HPDE6-E6E7 (cell line): ENCODE measurements around the gene AAK1.
"Not testable (repeated sequence)": the region's sequence is repeated elsewhere in the genome, so short reads cannot be mapped to it uniquely, and the experiment has no call there.

Experiments
- DNase-seq: peaks from one replicate; pipeline ENCODE4 v3.0.0; 2011; ENCODE audit warnings: missing footprints; ENCODE audit errors: extremely low spot score

Gene AAK1

DNA sequence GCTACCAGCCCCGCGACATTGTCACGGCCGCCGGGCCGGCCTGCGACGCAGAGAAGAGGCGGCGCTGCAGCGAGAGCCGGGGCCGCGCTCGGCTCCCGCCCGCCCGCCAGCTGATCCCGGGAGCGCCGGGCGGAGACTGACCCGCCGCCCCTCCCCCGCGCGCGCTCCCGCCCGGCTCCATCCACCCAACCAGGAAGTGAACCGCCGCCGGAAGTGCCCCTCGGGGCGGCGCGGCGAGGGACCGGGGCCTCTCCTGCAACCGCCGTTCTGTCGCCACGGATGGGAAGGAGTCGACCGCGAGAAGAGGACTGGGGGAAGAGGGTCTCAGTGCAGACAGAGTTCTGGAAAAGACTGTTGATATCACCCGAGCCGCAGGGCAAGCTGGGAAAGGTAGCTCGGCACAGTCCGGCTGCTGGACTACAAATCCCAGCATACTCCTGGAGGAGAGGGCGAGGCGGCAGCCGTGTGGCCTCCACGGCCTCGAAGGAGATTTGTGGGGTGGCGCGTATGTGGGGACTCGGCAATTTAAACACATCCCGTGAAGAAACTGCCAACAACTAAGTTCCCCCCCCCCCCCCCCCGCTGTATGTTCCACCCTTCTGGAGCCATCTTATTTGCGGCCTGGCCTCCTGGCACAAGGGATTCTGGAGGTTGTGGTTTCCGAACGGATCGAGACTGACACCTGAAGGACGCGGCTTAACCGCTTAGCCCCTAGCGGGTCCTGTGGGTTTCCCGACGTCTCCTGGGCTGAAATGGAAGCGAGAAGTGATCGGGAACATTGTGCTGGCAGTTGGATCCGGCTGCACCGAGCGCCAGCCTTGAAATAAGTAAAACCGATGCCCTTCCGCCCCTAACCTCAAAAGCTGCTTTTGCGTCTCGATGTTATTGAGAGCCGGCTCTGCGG, at the start of gene AAK1:
TSS of gene AAK1 (minus strand) at position 138 of the 904 bp plus-strand sequence. CDS start 699 bp downstream, outside the sequence.
- peak; percentile 82 for DNase-seq

- no peak for DNase-seq
Measured at GRCh38 chr2:69692424-69692823, 48.9 kb upstream of the AAK1 start.

GRCh38 chr2:69689969-69690368, 46.4 kb upstream of the AAK1 start:
- no peak for DNase-seq

GRCh38 chr2:69689466-69689865, 45.9 kb upstream of the AAK1 start:
- DNase-seq, result no peak

GRCh38 chr2:69687971-69688611, 44.6 kb upstream of the AAK1 start:
- DNase-seq, result no peak

- DNase-seq, result no peak
Measured at GRCh38 chr2:69686813-69687212, 43.3 kb upstream of the AAK1 start.

DNA sequence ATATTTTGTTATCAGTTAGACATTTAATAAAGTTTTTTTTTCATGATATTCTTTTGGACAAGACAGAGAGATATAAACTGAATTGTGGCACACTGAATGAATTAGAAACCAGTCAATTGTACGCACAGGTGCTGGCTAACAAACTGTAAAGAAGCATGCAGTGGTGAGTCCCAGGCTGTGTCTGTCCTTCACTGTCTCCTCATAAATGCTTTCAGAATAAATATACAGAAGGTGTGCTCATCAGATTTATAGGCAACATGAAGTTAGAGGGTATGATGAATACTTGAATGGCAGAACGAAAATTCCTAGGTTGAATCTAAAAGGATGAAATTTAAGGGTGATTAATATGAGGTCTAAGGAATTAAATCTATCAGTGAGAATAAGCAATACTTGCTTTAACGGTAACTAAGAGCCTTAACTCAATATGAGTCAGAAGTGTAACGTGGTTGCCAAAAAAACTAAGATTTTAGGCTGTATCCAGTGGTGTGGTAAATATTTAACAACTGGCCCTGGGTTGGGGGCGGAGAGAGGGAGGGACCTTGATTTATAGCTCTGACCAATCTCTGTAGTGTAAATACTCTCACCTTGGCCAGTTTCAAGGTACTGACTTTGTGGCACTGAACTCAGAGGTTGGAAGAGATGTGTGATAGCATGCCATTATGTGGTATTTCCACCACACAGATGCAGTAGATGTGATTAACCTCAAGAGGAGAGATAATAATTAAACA, 41.9 kb upstream of the AAK1 start:
- DNase-seq, result no peak

- no peak for DNase-seq
Measured at GRCh38 chr2:69683170-69683971, 39.8 kb upstream of the AAK1 start.

DNA sequence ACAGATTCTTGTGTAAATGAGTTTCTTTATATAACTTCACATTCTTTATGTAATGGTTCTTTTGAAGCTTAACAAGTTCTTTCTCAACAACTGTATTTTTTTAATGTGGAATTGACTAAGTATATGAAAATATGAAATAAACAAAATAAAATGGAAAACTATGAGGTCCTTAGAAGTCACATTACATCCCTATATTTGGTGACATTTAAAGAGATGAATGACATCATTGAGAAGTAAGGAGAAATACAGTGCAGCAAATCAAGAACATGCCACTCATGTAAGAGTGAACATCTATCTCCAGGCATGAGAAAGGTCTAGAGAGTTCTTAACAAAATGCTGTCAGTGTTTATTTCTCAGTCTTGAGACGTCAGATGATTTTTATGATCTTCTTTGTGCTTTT, 39.0 kb upstream of the AAK1 start:
- DNase-seq, result no peak

- DNase-seq, result no peak
Measured at GRCh38 chr2:69680001-69680675, 36.6 kb upstream of the AAK1 start.

GRCh38 chr2:69677914-69678313, 34.4 kb upstream of the AAK1 start:
- no peak for DNase-seq

DNA sequence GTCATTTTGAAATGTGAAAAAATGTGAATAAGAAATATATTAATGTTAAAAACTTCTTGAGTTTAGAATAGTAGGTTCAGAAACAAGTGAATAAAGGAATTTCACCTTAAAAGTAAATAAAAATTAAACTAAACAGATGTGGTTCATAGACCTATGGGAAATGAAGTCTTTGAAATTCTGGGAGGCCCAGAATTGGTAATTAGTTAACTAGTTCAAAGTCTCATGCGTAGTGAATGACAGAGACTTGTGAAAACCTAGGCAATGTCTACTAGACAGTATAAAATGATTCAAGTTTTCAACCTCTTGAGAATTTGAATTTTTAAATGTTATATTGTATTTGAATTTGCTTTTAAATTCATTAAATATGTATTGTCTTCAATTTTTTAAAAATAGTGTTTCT, 32.6 kb upstream of the AAK1 start:
- no peak for DNase-seq

DNA sequence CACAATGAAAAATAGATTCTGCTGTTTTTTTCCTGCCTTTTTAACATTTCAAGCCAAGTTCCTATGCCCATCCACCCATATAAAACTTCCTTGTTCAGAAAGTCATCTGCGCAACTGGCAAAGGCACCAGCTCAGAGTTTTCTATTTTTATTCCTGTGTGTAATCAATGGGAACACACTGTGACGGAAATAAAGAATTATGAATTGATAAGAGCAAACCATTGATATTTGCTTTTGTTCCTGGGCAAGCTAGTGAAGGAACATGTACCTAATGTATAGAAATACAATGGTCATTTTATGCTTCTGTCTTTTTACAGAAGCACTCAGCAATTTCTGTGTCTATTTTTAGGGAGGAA, 30.8 kb upstream of the AAK1 start:
- no peak for DNase-seq

- DNase-seq, result not testable (repeated sequence)
Measured at GRCh38 chr2:69673098-69673497, 29.6 kb upstream of the AAK1 start.

DNA sequence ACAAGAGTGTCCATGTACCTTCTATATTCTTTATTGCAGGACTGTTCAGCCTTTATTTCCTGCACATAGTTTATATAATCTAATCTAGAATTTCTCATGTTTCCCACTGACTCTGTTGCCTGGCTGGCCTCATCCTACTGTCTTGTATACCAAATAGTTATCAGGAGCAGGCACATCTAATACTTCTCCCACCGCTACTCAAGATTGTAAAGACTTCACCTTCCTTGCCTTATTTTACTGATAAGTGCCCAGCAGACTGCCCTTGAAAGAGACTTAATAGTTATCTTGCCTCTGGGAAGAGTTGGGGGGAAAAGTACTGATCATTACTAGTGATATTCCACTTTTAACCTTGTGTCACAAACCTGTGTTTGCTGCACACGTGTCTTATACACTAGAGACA, 26.1 kb upstream of the AAK1 start:
- no peak for DNase-seq

DNA sequence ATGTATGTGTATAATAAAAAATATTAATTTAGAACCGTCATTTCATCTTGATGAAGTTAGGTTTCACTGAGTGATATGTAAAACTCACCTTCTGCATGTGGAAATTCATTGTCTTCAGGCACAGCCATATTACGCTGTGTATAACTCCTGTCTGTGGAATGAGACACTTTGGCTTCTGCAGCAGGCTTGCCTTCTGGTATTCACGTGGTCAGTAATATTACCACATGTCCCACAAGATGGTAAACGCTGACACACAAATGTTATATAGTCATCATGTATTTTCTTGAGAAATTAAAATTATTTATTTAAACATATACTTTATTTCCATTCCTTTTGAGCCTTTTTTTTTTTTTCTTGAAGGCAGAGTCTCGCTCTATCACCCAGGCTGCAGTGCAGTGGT, 25.1 kb upstream of the AAK1 start:
- no peak for DNase-seq

- peak; percentile 54 for DNase-seq
Measured at GRCh38 chr2:69667805-69668382, 24.4 kb upstream of the AAK1 start.

DNA sequence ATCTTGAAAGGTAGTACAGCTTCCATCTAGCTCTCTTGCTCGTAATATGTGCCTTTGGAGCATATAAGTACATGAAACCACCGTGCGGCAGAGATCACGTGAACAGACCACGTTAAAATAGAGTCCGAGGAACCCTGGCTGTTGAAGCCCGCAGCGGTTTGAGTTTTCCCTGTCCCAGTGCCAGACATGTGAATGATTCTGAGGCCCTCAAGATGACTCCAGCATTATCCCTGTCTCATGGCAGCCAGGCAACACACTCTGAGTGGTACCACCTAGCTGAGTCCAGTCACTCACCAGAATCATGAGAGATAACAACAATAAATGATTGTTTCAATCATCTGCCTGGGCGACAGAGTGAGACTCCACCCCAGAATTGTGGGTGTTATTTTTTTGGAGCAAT, 21.6 kb upstream of the AAK1 start:
- DNase-seq, result no peak

DNA sequence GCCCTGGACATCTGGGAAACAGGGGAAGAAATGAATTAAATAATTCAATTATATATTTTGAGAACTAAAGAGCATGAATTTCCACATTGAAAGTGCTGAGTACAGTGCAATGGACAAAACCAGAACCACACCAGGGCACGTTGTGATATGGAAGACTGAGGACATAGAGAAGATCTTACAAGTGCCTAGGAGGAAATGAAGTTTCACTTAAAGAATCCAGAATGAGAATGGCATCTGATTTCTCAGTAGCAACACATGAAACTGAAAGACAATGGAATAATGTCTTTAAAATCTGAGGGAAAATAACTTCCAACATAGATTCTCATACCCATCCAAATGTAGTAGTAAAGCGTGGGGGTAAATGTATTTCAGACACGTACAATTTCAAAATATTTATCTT, 20.3 kb upstream of the AAK1 start:
- no peak for DNase-seq

- DNase-seq, result not testable (repeated sequence)
Measured at GRCh38 chr2:69662547-69662946, 19.0 kb upstream of the AAK1 start.

GRCh38 chr2:69660637-69661036, 17.1 kb upstream of the AAK1 start:
- DNase-seq, result no peak
